ENCODE measurements around the gene CYP2C19.
"Not testable (repeated sequence)": the region's sequence is repeated elsewhere in the genome, so short reads cannot be mapped to it uniquely, and the experiment has no call there.

Gene CYP2C19

DNA sequence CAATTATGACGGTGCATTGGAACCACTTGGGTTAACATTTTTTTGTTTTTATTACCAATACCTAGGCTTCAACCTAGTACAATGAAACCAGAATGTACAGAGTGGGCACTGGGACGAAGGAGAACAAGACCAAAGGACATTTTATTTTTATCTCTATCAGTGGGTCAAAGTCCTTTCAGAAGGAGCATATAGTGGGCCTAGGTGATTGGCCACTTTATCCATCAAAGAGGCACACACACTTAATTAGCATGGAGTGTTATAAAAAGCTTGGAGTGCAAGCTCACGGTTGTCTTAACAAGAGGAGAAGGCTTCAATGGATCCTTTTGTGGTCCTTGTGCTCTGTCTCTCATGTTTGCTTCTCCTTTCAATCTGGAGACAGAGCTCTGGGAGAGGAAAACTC is at the start of gene CYP2C19:
CYP2C19 (plus strand) TSS at position 289 of the 400 bp plus-strand sequence; CDS start at position 314, 25 bp downstream.
- DNase-seq: no peak

DNA sequence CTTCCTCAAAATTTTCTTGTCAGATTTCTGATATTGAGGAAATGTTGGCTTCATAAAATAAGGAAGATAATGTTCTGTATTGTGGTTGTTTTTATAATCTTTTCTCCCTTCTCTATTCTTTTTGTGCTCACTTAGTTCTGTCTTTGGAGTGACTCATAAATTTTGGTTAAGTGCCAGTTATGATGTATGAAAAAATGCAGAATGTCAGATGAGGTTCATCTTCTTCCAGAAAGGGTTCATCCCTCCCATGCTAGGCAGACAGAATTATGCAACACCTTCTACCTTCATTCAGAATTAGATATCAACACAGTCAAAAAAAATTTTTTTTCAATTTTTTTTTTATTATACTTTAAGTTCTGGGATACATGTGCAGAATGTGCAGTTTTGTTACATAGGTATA is 36.6 kb upstream of the CYP2C19 start:
- DNase-seq: no peak

DNA sequence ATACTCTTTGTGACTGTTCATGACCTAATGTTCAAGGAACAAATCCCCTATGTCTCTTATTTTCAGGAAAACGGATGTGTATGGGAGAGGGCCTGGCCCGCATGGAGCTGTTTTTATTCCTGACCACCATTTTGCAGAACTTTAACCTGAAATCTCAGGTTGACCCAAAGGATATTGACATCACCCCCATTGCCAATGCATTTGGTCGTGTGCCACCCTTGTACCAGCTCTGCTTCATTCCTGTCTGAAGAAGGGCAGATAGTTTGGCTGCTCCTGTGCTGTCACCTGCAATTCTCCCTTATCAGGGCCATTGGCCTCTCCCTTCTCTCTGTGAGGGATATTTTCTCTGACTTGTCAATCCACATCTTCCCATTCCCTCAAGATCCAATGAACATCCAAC is 27.3 kb upstream of the CYP2C19 start:
- no peak for DNase-seq

DNA sequence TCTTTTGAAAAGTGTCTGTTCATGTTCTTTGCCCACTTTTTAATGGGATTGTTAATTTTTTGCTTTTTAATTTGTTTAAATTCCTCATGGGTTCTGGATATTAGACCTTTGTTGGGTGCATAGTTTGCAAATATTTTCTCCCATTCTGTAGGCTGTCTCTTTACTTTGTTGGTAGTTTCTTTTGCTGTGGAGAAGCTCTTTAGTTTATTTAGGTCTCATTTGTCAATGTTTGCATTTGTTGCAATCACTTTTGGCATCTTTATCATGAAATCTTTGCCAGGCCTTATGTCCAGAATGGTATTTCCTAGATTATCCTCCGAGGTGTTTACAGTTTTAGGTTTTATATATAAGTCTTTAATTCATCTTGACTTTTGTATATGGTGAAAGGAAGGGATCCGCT is 23.9 kb upstream of the CYP2C19 start:
- DNase-seq: no peak

DNA sequence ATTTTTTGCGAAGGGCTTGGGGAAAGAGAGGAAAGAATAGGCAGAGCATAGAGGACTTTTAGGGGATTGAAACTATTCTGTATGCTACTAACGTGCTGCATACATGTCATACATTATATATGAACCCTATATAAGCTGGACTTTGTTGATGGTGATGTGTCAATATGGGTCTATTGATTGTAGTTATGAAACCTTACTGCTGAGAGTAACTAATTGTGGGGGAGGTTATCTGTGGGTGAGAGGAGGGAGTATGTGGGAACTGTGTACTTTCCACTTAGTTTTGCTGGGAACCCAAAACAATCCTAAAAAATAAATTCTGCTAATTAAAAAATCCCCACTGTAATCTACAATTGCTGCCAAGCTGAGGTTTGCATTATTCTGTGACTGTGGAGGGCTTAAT is 15.3 kb upstream of the CYP2C19 start:
- no peak for DNase-seq

DNA sequence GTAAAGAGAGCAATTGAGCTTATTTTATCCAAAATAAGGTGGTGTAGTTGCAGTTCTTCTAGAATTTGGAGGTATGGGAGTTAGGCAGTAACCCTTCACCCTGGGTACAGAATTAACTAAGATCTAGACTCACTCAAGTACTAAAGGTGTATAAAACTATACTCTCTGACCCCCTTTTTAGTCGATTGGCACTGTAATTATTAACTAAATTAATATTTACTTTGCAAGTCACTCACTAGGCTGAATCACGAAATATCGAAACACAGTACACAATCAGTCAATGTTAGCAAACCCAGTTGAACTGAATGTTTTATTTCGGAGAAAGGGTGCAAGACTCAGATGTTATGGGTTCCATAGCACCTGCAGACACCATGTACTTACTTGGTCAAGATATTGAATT is 14.6 kb upstream of the CYP2C19 start:
- no peak for DNase-seq

DNA sequence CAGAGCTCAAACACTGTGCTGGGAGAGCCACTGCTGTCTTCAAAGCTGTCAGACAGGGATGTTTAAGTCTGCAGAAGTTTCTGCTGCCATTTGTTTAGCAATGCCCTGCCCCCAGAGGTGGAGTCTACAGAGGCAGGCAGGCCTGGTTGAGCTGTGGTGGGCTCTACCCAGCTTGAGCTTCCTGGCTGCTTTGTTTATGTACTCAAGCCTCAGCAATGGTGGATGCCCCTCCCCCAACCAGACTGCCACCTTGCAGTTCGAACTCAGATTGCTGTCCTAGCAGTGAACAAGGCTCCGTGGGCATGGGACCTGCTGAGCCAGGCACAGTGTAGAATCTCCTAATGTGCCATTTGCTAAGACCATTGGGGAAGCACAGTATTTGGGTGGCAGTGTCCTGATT is 4.6 kb upstream of the CYP2C19 start:
- DNase-seq: no peak

DNA sequence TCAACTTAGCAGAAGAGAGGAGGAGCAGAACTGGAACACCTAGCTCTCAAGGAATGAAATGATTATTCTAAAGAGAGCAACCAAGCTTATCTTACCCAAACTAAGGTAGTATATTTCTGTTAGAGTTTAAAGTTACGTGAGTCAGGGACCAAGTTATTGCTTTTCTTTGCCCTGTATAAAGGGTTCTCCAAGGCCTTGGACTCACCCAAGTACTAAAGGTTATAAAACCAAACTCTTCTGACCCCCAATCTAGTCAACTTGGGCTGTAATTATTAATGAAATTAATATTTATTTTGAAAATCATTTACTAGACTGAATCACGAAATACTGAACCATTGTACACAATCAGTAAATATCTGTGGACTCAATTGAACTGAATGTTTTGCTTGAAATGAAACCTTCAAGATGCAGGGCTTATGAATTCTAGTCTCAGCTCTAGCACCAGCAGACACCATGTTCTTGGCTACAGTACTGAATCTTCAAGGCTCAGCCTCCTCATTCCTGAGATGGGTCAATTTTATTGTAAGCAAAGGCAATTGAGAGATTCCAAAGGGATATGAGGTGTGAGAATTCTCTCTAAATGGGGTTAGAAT is 1.8 kb upstream of the CYP2C19 start:
- no peak for DNase-seq

DNA sequence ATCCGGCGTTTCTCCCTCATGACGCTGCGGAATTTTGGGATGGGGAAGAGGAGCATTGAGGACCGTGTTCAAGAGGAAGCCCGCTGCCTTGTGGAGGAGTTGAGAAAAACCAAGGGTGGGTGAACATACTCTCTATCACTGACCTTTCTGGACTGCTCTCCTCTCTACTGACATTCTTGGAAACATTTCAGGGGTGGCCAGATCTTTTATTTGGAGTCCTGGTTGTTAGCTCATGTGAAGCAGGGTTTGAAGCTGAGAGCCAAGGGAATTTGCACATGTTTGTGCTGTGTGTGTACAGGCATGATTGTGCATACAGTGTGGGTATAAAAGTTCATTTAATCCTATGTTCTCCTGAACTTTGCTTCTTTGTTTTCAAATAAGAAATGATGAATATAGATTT is 12.9 kb downstream of the CYP2C19 start:
- not testable (repeated sequence) for DNase-seq

DNA sequence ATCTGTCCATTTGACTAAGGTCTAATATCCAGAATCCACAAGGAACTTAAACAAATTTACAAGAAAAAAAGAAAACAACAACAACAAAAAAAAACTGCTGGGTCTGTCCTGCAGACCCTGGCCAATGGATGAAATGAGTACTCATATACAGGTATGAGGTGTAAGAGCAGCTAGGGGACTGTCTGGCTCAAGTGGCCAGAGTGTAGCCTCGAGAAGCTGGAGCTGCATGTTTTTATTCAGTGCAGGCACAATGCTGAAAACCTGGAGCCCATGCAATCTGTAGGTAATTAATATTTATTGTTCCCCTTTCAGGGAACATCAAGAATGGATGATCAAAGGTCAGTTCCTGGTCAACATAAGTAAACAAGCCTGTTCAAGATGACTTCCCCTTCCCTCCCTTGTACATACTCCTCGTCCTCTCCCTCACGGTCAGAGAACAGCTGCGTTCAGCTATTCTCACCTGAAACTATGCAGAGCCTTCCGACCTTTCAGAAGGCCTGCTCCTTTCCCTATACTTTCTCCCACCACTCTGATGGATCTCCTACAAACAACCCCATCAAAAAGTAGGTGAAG is 15.5 kb downstream of the CYP2C19 start:
- no peak for DNase-seq

DNA sequence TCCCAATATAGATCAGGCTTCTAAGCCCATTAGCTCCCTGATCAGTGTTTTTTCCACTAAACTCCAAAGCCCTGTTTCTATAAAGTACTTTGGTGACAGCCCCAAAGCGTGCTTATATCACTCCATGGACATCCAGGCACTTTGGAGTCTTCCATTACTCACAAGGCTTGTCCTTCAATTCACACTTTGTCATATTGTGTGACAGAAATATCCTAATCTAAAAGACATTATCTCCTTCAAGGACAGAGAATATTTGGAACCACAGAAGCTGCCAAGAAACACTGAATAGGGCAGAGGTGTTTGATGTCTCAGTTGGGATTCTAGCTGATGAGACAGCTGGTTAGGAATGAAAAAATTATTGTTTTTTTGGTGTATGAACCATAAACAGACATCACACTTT is 18.4 kb downstream of the CYP2C19 start:
- DNase-seq: no peak

DNA sequence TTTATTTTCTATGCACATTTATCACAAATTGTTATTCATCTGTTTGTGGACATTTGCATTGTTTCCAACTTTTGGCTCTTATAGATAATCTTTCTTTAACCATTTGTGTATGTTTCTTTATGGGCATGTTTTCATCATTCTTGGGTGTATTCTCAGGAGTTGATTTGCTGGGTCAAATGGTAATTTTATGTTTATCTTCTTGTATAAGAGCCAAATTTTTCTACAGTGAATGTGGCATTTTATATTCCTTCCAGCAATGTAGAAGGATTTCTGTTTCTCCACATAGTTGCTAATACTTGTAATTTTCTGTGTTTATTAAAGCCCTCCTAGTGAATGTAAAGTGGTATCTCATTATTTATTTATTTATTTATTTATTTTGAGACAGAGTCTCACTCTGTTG is 21.8 kb downstream of the CYP2C19 start:
- no peak for DNase-seq

DNA sequence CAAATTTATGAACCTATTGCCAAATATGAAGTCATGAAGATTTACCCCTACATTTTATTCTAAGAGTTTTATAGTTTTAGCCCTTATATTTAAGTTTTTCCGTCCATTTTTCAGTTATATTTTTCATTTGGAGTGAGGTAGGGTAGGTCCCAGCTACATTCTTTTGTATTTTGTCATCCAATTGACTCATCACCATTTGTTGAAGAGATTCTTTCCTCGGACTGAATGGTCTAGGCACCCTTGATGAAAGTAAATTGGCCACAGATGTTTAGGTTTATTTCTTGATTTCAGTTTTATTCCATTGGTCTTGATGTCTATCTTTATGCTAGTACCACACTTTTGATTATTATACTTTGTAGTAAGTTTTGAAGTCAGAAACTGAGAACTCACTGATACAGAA is 22.7 kb downstream of the CYP2C19 start:
- DNase-seq: no peak

DNA sequence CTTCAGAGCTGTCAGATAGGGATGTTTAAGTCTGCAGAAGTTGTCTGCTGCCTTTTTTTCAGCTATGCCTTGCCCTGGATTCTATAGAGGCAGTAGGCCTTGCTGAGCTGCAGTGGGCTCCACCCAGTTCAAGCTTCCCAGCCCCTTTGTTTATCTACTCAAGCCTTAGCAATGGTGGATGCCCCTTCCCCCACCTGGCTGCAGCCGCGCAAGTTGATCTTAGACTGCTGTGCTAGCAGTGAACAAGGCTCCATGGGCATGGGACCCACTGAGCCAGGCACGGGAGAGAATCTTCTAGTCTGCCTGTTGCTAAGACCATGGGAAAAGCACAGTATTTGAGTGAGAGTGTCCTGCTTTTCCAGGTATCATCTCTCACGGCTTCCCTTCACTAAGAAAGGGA is 38.1 kb downstream of the CYP2C19 start:
- DNase-seq: not testable (repeated sequence)

DNA sequence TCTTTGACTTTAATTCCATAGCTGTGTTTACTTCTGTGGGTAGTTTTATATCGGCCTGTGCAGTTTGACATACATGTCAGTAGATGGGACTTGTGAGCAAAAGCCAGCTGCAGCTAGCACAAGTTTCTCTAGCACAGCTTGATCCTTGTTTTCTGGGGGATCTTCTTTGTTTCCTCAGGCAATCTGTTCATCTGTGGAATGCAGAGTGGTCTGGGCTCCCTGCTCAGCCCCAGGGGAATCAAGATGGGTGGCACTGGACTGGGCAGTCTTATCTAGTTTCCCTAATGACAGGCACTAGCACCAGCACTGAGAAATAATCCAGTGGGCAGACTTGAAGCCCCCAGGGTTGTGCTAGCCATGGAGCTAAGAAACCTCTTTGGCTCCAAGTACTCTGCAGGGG is 40.8 kb downstream of the CYP2C19 start:
- no peak for DNase-seq

DNA sequence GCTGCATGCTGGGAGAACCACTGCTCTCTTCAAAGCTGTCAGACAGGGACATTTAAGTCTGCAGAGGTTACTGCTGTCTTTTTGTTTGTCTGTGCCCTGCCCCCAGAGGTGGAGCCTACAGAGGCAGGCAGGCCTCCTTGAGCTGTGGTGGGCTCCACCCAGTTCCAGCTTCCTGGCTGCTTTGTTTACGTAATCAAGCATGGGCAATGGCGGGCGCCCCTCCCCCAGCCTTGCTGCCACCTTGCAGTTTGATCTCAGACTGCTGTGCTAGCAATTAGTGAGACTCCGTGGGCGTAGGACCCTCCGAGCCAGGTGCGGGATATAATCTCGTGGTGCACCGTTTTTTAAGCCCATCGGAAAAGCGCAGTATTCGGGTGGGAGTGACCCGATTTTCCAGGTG is 67.5 kb downstream of the CYP2C19 start:
- not testable (repeated sequence) for DNase-seq

DNA sequence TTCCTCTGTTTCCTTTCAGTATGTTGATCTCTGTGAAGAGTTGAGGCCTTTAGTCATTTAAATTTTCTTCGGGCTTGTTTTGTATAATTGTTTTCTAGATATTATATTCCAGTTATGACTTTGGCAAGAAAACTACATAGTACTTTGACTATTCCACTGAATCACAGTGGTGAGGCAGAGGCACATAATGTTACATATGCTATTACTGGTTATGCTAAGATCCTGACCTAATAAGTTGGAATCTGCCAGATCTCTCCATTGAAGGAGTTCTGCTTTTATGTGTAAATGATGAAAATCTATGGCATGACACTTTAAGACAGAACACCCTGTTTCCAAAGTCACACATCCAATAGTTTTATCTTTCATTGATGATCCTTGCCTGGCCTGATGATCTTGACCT is 83.7 kb downstream of the CYP2C19 start:
- no peak for DNase-seq

DNA sequence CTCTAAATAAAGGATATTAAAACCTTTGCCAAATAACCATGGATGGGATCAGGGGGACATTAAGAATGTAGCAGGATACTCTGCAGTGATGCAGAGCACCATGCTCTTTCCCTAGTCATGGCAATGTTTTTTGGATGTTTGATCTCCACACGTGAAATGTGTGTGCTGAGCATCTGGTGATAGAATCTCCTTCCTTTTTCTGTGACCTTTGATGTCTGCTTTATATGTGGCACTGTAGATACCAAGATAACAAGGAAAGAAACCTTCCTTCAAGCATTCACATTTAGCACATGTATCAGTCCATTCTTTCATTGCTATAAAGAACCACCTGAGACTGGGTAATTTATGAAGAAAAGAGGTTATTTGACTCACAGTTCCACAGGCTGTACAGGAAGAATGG is 88.3 kb downstream of the CYP2C19 start:
- DNase-seq: no peak

DNA sequence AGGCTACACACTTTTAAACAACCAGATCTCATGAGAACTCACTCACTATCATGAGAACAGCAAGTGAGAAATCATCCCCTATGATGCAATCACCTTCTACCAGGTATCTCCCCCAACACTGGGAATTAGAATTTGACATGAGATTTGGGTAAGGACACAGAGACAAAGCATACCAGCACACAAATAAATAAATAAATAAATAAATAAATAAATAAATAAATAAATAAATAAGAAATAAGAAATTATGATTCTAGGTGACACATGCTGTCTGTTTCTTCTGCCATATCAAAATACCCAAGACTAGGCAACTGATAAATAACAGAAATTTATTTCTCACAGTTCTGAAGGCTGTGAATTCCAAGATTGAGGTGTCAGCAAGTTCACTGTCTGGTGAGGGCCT is 88.8 kb downstream of the CYP2C19 start:
- no peak for DNase-seq

DNA sequence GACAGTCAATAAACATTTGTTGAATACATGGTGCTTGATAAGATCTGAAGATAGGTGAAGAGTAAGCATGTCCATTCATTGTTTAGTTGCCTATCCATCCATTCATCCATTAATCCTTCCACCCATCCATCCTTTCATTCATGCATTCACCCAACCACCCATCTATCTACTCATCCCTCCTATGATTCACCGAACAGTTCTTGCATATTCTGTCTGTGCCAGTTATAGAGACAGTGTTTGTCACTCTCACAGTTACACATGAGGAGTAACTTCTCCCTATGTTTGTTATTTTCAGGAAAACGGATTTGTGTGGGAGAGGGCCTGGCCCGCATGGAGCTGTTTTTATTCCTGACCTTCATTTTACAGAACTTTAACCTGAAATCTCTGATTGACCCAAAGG is 90.0 kb downstream of the CYP2C19 start:
- DNase-seq: no peak

DNA sequence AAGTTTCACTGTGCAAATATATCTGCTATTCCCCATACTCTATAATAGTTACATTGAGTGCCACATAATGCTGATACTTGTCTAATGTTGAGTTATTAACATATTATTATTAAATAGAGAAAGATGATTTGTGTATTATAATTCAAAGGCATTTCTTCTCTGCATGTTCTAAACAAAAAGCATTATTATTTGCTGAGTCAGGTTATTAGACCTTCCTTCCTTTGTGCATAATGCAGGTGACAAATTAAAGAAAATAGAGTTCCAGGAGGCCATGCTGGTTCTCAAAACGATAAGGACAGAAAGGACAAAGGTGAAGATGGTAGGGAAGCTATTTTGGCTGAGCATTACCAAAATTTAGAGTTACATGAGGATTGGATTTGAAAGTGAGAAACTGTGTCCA is 90.6 kb downstream of the CYP2C19 start:
- no peak for DNase-seq

DNA sequence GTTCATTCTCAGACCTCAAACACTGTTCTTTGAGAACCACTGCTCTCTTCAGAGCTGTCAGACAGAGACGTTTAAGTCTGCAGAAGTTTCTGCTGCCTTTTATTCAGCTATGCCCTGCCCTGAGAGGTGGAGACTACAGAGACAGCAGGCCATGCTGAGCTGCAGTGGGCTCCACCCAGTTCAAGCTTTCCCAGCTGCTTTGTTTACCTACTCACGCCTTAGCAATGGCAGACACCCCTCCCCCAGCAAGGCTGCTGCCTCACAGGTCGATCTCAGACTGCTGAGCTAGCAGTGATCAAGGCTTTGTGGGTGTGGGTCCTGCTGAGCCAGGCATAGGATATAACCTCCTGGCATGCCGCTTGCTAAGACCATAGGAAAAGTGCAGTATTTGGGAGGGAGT is 95.5 kb downstream of the CYP2C19 start:
- DNase-seq: no peak

DNA sequence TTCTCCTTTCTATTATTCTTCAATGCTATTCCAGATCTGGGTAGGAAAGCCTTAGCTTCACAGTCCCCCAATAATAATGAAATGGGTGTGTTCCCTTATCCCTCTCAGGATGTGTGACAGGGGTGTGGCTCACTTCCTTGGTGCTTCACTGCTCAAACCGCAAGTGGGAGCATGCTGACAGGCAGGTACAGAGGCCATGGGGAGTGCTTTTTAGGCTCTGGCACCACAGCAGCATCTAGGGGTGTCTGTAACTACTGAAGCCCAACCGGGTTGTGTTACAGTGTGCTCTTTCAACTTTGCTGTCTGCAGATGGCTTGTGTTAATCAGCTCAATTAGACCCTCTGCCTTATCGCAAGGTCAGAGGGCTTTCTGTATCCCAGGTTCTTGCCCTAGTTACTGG is 96.6 kb downstream of the CYP2C19 start:
- DNase-seq: no peak

DNA sequence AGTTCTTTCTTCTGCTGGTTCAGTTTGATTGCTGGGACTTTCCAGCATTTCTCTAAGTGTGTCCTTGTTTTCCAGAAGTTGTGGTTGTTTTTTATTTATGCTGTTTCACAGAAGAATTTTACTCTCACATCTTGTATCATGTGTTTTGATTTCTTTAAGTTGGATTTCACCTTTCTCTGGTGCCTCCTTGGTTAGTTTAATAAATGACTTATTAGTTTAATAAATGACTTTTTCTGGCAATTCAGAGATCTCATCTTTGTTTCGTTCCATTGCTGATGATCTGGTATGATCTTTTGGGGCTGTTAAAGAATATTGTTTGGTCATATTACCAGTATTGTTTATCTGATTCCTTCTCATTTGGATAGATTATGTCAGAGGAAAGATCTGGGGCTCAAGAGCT is 116.2 kb downstream of the CYP2C19 start:
- DNase-seq: no peak

DNA sequence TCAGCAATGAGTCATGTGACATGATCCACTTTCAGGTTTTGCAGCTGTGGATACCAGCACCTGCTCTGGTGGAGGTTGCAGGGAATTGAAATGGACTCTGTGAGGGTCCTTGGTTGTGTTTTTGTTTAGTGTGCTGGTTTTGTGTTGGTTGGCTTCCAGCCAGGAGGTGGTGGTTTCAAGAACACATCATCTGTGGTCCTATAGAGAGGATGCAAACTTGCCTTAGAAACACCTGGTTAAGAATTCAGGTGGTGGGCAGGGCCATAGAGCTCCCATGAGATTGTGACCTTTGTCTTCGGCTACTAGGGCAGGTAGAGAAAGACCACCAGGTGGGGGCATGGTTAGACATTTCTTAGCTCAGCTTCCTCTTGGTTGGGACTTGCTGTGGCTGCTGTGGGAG is 116.7 kb downstream of the CYP2C19 start:
- no peak for DNase-seq

All from C1 segment of cervical spinal cord (tissue), 14 donors.